Right lobe of liver (tissue), 4 donors: ENCODE results near the gene SRPX.

Experiments
- CTCF ChIP-seq, 4 donors: fragments of 200-600 bp in 3 of 4; fragments of 450-650 bp in 1 of 4; IDR thresholded peaks; one replicate each; pipeline versions ENCODE4 v1.5.1 to v1.8.0; 2016 to 2022; ENCODE audit warnings: antibody characterized with exemption in 4 of 4, mild to moderate bottlenecking in 2 of 4
- POLR2A ChIP-seq: fragments of 450-650 bp; IDR thresholded peaks from one replicate; pipeline ENCODE4 v1.6.1; 2017; ENCODE audit warnings: antibody characterized with exemption, mild to moderate bottlenecking
- donor health status: DM: no; HTN: no; CAD: no.
- donor health status: DM: no; HTN: no; CAD: no.
- donor health status: DM: no; HTN: yes; CAD: no.

DNA sequence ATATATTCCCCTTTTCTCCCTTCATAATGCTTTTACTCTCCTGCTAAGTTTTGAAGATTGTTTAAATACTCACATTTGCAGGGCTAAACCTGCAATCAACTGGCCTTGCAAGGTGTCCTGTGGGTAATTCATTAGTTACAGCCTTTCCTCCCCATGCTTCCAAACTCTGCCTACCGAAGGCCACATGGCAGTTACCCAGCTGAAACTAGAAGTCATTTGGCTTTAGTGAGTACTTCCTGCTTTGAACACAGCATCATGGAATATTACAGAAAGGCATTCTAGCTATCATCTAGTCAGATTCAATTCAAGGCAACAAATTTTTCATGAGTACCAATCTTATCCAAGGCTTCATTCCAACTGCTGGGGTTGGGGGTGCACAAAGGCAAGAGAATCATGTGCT, 55.6 kb downstream of the SRPX start:
- TF ChIP-seq CTCF (IDR thresholded peaks at IDR 0.05) (no peak), POLR2A (no peak)
